G401.6 (cell line): Measurements from ENCODE around the gene MAGI3.
"Not testable (repeated sequence)": the region's sequence is repeated elsewhere in the genome, so short reads cannot be mapped to it uniquely, and the experiment has no call there.

ENCODE experiments used
- FAIRE-seq: peaks from 2 replicates; lab custom pipeline; 2012; peaks lifted over from hg19 to GRCh38; lab: Jason Lieb, UNC

MAGI3 gene

GRCh38 chr1:113517983-113518382 lies 127.7 kb downstream of the MAGI3 start:
- no peak for FAIRE-seq

GRCh38 chr1:113519556-113519955 lies 129.2 kb downstream of the MAGI3 start:
- FAIRE-seq = no peak

- FAIRE-seq = no peak
Measured at GRCh38 chr1:113530021-113530420, 139.7 kb downstream of the MAGI3 start.

GRCh38 chr1:113531321-113531720 lies 141.0 kb downstream of the MAGI3 start:
- no peak for FAIRE-seq

GRCh38 chr1:113533061-113533460 lies 142.7 kb downstream of the MAGI3 start:
- FAIRE-seq = no peak

- FAIRE-seq = no peak
Measured at GRCh38 chr1:113534130-113534817, 144.0 kb downstream of the MAGI3 start.

- FAIRE-seq = no peak
Measured at GRCh38 chr1:113534875-113535274, 144.6 kb downstream of the MAGI3 start.

GRCh38 chr1:113536182-113536780 lies 146.0 kb downstream of the MAGI3 start:
- no peak for FAIRE-seq

- FAIRE-seq = no peak
Measured at GRCh38 chr1:113538225-113538624, 147.9 kb downstream of the MAGI3 start.

GRCh38 chr1:113540335-113540734 lies 150.0 kb downstream of the MAGI3 start:
- FAIRE-seq = no peak

- no peak for FAIRE-seq
Measured at GRCh38 chr1:113541106-113541505, 150.8 kb downstream of the MAGI3 start.

- no peak for FAIRE-seq
Measured at GRCh38 chr1:113542221-113542701, 151.9 kb downstream of the MAGI3 start.

- FAIRE-seq = no peak
Measured at GRCh38 chr1:113543110-113543509, 152.8 kb downstream of the MAGI3 start.

GRCh38 chr1:113545210-113545609 lies 154.9 kb downstream of the MAGI3 start:
- FAIRE-seq = no peak

GRCh38 chr1:113545626-113546025 lies 155.3 kb downstream of the MAGI3 start:
- no peak for FAIRE-seq

GRCh38 chr1:113551728-113552127 lies 161.4 kb downstream of the MAGI3 start:
- FAIRE-seq = no peak

- FAIRE-seq = no peak
Measured at GRCh38 chr1:113552244-113552643, 161.9 kb downstream of the MAGI3 start.

GRCh38 chr1:113557187-113557586 lies 166.9 kb downstream of the MAGI3 start:
- no peak for FAIRE-seq

GRCh38 chr1:113565621-113566020 lies 175.3 kb downstream of the MAGI3 start:
- no peak for FAIRE-seq

- FAIRE-seq = no peak
Measured at GRCh38 chr1:113567427-113567826, 177.1 kb downstream of the MAGI3 start.

- FAIRE-seq = not testable (repeated sequence)
Measured at GRCh38 chr1:113575744-113576260, 185.5 kb downstream of the MAGI3 start.

GRCh38 chr1:113576271-113576670 lies 186.0 kb downstream of the MAGI3 start:
- no peak for FAIRE-seq

- no peak for FAIRE-seq
Measured at GRCh38 chr1:113579256-113580018, 189.1 kb downstream of the MAGI3 start.
